Activated CD4-positive, alpha-beta memory T cell treated with anti-CD3 and anti-CD28 coated beads, Interleukin-2, amount 10 ng/mL, durations not matched to agents 7 days and 5 days (primary cell): ENCODE measurements around the gene OSTM1. TPM values are rescaled to one million over a fixed set of nuclear protein-coding genes. Genes with fewer than 3 reads are reported as not detected.

Experiments
- CTCF ChIA-PET: fragments of 350-600 bp; sonication (Branson Sonifier 250); formaldehyde crosslinking; loops from one replicate; lab custom pipeline; 2021; ENCODE audit warnings: antibody characterized with exemption, inconsistent platforms; lab: Charles Lee
- POLR2A ChIA-PET: fragments of 350-600 bp; sonication (Branson Sonifier 250); formaldehyde crosslinking; loops from one replicate; lab custom pipeline; 2021; ENCODE audit warnings: antibody characterized with exemption; lab: Charles Lee
- DNase-seq: peaks from one replicate; pipeline ENCODE4 v3.0.0-alpha.2; 2020
- H3K27ac Mint-ChIP-seq: one replicate; pipeline ENCODE4 v1.8.0; 2021; ENCODE audit warnings: mild to moderate bottlenecking, mixed read lengths
- H3K27me3 Mint-ChIP-seq: one replicate; pipeline ENCODE4 v1.8.0; 2021; ENCODE audit warnings: mixed read lengths
- H3K36me3 Mint-ChIP-seq: one replicate; pipeline ENCODE4 v1.8.0; 2021; ENCODE audit warnings: low read depth, mixed read lengths
- H3K4me1 Mint-ChIP-seq: one replicate; pipeline ENCODE4 v1.8.0; 2021; ENCODE audit warnings: mixed read lengths
- H3K4me3 Mint-ChIP-seq: one replicate; pipeline ENCODE4 v1.8.0; 2021; ENCODE audit warnings: mild to moderate bottlenecking, mixed read lengths
- H3K9me3 Mint-ChIP-seq: one replicate; pipeline ENCODE4 v1.8.0; 2021; ENCODE audit warnings: mixed read lengths
- total RNA-seq, 2 experiments: library from RNA; stranded (reverse); gene quantifications; one replicate each; pipeline ENCODE4 v1.2.3, GENCODE V29; 2021

OSTM1 gene, protein sequence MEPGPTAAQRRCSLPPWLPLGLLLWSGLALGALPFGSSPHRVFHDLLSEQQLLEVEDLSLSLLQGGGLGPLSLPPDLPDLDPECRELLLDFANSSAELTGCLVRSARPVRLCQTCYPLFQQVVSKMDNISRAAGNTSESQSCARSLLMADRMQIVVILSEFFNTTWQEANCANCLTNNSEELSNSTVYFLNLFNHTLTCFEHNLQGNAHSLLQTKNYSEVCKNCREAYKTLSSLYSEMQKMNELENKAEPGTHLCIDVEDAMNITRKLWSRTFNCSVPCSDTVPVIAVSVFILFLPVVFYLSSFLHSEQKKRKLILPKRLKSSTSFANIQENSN
- 10 to 100 TPM; 41.4 to 43.3 TPM for total RNA-seq

DNA sequence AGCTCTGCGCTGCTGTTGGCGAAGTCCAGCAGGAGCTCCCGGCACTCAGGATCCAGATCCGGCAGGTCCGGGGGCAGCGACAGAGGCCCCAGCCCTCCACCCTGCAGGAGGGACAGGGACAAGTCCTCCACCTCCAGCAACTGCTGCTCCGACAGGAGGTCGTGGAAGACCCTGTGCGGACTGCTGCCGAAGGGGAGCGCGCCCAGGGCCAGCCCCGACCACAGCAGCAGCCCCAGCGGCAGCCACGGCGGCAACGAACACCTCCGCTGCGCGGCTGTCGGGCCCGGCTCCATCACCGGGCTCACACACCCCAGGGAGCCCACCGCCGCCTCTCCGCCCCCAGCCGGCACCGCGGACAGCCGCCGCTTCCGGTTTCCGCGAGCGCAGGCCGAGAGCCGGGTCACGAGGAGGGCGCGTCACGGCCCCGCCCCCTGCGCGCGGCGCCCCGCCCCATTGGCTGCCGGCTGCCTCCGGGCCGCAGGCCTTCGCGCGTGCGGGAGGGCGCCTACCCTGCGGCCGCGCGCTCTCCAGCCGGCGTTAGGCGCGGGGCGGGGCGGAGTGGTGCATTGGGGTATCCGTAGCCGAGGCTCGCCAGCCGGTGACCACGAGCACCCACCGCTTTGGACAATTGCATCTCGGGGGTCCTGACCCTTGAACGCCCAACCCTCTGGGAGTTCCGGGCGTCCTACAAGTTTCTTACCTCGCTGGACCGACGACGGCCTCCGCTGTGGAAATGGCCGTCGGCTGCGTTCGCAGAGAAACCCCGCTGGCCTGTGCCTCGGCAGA lies at the start of gene OSTM1:
Gene OSTM1 (minus strand): TSS at position 383 of the 786 bp plus-strand sequence. CDS start 90 bp downstream, at position 293.
- Mint-ChIP-seq H3K27me3 (peaks cover 19% of the 10 kb centered on the region), H3K36me3 (no peaks in the 10 kb centered on the region), H3K27ac (peak within 1 kb of the TSS; percentile 66), H3K4me1 (peaks cover 27% of the 10 kb centered on the region), H3K4me3 (peak within 1 kb of the TSS; percentile 82), H3K9me3 (no peaks in the 10 kb centered on the region)
- CTCF ChIA-PET: interaction anchor here (1.0 kb wide), 1 partner anchor 25 kb away, joined by 3 read pairs; no protein-coding TSS in a partner anchor
- peak; percentile 95 for DNase-seq
- POLR2A ChIA-PET: interaction anchor here (0.8 to 1.1 kb wide), 4 partner anchors 11 to 23 kb away, joined by 3 to 4 read pairs (median 3); no protein-coding TSS in a partner anchor

DNA sequence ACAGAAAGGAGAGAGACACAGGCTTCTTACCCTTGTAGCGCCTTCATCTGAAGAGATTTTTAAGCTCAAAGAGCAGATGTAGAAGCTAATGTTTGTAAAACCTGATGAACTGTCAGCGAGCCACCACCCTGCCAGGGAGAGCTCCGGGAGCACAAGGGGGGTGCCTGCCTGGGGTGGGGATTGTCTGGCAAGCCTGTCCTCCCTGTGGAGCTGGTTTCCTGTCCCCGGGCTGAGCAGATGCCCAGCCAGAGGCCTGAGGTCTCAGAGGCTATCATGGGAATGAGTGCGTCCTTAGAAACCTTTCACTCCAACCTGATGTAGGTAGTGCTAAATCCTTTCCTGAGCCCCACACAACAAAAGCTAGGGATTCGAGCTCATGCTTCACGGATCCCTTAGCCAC lies 49.4 kb upstream of the OSTM1 start:
- peaks cover 85% of the 10 kb centered on the region for H3K27me3 Mint-ChIP-seq
- peaks cover 7% of the 10 kb centered on the region for H3K4me1 Mint-ChIP-seq
- no peak overlapping the region for H3K27ac Mint-ChIP-seq
- no peaks in the 10 kb centered on the region for H3K9me3 Mint-ChIP-seq
- H3K4me3 Mint-ChIP-seq: no peak overlapping the region
- peaks cover 4% of the 10 kb centered on the region for H3K36me3 Mint-ChIP-seq
- CTCF ChIA-PET: interaction anchor here (1.2 kb wide), 1 partner anchor 39 kb away, joined by 3 read pairs; no protein-coding TSS in a partner anchor
- POLR2A ChIA-PET: no interaction called here
- DNase-seq: no peak

DNA sequence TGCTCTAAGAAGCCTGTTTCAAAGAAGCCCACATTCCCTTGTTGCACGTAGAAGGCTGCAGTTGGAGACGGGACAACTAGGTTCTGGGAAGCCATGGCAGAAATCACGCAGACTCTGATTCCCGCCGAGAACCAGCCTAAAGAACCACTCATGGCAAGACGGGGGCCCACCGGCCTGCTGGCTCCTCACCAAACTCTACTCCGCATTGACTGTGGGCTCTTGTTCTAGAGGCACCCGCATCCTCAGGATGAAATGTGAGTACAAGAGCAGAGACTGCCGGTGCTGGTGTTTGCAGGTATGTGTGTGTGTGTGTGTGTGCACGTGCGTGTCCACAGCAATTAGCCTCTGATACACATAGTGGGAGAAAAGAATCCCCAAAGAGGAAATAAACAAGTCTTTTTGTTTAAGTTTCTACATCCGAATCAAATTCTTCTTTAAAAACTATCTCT lies 49.0 kb upstream of the OSTM1 start:
- Mint-ChIP-seq H3K4me1 (peaks cover 11% of the 10 kb centered on the region), H3K27me3 (peaks cover 85% of the 10 kb centered on the region), H3K4me3 (no peak overlapping the region), H3K36me3 (peaks cover 6% of the 10 kb centered on the region), H3K9me3 (no peaks in the 10 kb centered on the region), H3K27ac (no peak overlapping the region)
- DNase-seq: no peak
- CTCF ChIA-PET: interaction anchor here (1.2 kb wide), 1 partner anchor 40 kb away, joined by 3 read pairs; no protein-coding TSS in a partner anchor
- POLR2A ChIA-PET: no interaction called here

DNA sequence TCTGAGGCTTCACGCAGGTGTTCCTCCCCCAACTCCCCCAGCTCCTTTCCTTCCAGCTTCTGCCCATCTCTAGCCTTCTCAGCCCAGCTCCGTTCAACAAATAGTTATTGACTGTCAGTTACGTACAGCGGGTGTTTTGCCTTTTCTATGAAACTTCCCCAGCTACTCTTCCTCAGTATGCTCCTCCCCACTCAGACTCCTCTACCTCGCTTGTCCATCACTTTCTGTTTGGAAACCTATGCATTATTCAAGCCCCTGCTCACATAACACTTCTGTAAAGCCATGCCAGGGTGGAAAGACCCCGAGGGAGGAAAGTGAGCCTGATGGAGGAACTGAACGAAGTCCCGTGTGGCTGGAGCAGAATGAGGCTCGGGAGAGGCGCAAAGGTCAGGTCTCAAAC lies 47.1 kb upstream of the OSTM1 start:
- H3K27ac Mint-ChIP-seq: no peak overlapping the region
- H3K27me3 Mint-ChIP-seq: peaks cover 86% of the 10 kb centered on the region
- DNase-seq: no peak
- no peaks in the 10 kb centered on the region for H3K9me3 Mint-ChIP-seq
- peaks cover 6% of the 10 kb centered on the region for H3K36me3 Mint-ChIP-seq
- ChIA-PET CTCF (no interaction called here), POLR2A (interaction anchor here (0.6 kb wide), 1 partner anchor 583 kb away, joined by 3 read pairs; no protein-coding TSS in a partner anchor)
- H3K4me3 Mint-ChIP-seq: no peak overlapping the region
- H3K4me1 Mint-ChIP-seq: peaks cover 19% of the 10 kb centered on the region

DNA sequence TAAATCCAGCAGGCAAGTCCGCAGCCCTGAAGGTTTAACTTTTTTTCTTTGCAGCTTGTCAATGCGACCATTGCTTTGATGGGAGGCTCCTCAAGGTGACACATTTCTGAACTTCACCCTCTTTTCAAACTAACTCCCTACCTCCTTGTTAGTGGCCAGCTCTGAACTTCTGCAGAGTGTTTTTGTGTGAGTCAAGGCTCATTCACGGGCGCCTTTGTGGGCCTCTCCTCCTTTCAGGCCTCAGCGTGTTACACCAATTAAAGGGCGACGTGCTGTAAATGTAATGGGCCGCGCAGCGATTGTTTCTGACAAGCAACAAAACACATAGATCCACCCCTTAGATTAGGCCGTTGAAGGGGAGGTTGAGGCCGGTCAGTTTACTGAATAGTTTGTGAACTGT lies 45.8 kb upstream of the OSTM1 start:
- peaks cover 90% of the 10 kb centered on the region for H3K27me3 Mint-ChIP-seq
- H3K4me1 Mint-ChIP-seq: peaks cover 30% of the 10 kb centered on the region
- peaks cover 6% of the 10 kb centered on the region for H3K36me3 Mint-ChIP-seq
- ChIA-PET POLR2A (no interaction called here), CTCF (no interaction called here)
- H3K9me3 Mint-ChIP-seq: no peaks in the 10 kb centered on the region
- no peak overlapping the region for H3K4me3 Mint-ChIP-seq
- H3K27ac Mint-ChIP-seq: no peak overlapping the region
- no peak for DNase-seq

DNA sequence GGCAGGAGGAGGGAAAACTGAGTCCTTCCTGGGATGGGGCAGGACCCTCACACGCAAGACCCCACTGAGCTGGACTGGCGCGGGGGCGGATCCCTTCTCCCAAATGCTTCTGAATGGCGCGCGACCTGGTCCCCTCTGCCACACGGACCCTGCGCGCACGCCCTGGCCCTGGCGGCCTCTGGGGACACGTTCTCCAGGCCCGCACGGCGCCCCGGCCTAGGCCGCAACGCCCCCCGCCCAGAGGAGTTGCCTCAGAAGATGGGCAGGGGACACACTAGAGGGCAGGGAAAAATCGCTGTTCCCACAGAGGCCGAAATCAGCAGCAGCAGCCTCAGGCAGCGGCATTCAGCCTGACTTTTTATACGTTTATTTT lies 45.2 kb upstream of the OSTM1 start:
- Mint-ChIP-seq H3K4me1 (peaks cover 35% of the 10 kb centered on the region), H3K27me3 (peaks cover 90% of the 10 kb centered on the region)
- POLR2A ChIA-PET: no interaction called here

DNA sequence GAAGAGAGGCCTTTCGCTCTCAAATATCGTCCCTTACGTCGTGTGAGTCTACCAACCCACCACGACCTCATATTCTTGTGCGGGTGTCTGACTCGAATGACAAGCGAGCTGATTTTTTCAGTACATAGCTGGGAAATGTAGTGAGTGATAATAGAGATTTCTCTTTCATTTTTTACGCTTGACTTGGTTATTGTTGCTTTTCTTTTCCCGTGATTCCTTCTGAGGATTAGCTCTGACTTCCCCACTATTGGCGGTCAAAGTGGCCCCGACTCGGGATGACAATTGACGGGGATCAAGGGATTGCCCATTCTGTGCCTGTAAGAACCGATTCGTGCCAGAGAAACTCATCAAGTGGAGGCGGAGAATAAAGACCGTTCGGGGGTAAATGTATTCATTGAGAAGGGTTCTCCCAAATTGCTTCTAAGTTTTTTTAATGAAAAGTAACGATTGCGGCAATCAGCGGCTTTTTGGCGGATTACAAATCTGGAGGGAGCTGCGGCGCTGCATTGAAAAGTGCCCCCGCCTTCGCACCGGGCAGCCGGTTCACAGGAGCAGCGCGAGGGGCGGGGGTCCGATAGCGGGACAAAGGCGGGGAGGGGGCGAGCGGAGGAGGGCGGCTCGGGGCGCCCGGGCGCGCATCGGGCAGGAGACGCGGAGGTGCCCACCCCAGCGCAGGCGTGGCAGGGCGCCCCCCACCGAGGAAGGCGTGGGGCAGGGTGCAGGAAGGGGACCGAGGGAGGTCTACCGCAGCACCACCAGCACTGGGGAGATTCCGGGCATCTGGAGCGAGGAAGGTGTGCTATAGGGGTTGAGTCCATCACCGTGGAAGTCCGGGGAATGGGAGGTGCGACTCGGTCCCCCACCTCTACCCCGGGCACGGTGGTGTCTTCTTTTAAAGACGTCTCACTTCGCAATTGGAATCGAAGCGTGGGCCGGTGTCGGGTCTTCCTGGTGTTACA lies 44.5 kb upstream of the OSTM1 start:
- DNase-seq: no peak
- peaks cover 6% of the 10 kb centered on the region for H3K36me3 Mint-ChIP-seq
- H3K9me3 Mint-ChIP-seq: no peaks in the 10 kb centered on the region
- no peak overlapping the region for H3K27ac Mint-ChIP-seq
- peaks cover 89% of the 10 kb centered on the region for H3K27me3 Mint-ChIP-seq
- H3K4me1 Mint-ChIP-seq: peaks cover 42% of the 10 kb centered on the region
- ChIA-PET CTCF (interaction anchor here (0.6 to 0.9 kb wide), 2 partner anchors 373 to 400 kb away, joined by 4 to 5 read pairs; no protein-coding TSS in a partner anchor), POLR2A (no interaction called here)
- peak overlapping the region; percentile 78 for H3K4me3 Mint-ChIP-seq

More for the DNA sequence above, 45.2 kb upstream of the OSTM1 start:
- Mint-ChIP-seq H3K27ac (no peak overlapping the region), H3K36me3 (peaks cover 6% of the 10 kb centered on the region), H3K4me3 (no peak overlapping the region), H3K9me3 (no peaks in the 10 kb centered on the region)
- no peak for DNase-seq
- CTCF ChIA-PET: no interaction called here

DNA sequence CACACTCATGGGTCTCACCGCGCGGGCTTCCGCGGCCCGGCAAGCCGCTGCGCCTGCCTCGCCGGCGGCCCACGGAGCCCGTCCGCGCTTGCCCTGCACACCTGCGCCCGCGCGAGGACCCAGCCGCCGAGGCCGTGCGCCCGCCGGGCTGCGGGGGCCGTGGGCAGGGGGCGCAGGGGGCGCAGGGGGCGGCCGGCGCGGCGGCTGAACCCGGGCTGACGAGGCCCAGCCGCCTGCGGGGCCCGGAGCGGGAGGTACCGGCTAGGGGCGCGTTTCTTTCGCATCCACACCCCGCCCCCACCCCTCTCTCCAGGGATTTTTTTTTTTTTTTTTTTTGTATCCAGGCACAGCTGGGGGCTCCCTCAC lies 43.8 kb upstream of the OSTM1 start:
- ChIA-PET POLR2A (no interaction called here), CTCF (interaction anchor here (0.6 to 0.9 kb wide), 2 partner anchors 374 to 401 kb away, joined by 4 to 5 read pairs; no protein-coding TSS in a partner anchor)
- H3K27ac Mint-ChIP-seq: no peak overlapping the region
- H3K36me3 Mint-ChIP-seq: peaks cover 6% of the 10 kb centered on the region
- no peaks in the 10 kb centered on the region for H3K9me3 Mint-ChIP-seq
- H3K4me3 Mint-ChIP-seq: peak overlapping the region; percentile 78
- H3K27me3 Mint-ChIP-seq: peaks cover 89% of the 10 kb centered on the region
- peaks cover 48% of the 10 kb centered on the region for H3K4me1 Mint-ChIP-seq
- DNase-seq: no peak

DNA sequence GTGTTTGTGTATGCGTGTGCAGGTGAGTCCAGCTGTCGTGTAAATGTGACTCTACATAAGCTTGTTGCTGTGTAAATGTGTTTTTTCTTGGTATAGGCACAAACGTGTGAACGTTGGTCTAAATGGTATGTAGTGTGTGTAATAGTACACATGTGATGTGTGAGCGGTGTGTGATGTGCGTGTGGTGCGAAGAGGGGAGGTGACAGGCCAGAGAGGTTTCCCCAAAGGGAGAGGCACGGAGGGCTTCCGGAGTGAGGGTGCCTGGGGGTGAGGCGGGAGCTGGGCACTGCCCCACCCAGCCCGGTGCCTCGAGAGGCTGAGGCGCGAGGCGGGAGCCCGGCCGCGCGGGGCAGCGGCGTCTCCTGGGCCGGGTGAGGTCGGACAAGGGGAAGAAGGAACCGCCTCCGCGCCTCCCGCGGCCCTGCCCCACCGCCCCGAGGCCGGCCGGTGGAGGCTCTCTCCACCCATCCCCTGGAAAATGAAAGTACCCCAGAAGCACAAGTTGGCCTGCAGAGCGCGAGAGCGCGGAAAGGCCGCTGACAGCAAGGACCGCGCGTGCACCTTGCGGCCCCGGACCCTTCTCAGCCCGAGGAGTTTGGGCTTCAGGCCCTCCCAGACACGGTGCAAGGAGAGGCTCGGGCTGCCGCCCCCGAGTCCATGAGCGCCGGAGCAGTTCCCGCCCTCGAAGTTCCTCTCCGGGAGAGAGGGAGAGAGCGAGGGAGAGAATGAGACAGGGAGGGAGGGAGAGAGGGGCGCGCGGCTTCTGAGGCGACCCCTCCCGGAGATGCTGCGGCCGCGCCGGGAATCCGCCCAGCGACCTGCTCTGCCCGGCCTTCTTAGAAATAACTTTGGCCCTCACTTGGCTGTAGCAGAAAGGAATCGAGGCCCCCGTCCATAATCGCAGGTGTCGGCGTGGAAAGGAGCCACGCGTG lies 43.2 kb upstream of the OSTM1 start:
- no peaks in the 10 kb centered on the region for H3K9me3 Mint-ChIP-seq
- peak; percentile 31 for DNase-seq
- H3K27ac Mint-ChIP-seq: no peak overlapping the region
- peaks cover 89% of the 10 kb centered on the region for H3K27me3 Mint-ChIP-seq
- peaks cover 6% of the 10 kb centered on the region for H3K36me3 Mint-ChIP-seq
- POLR2A ChIA-PET: interaction anchor here (0.9 kb wide), 1 partner anchor 375 kb away, joined by 3 read pairs; no protein-coding TSS in a partner anchor
- H3K4me3 Mint-ChIP-seq: peak overlapping the region; percentile 74
- H3K4me1 Mint-ChIP-seq: peaks cover 49% of the 10 kb centered on the region
- CTCF ChIA-PET: no interaction called here

DNA sequence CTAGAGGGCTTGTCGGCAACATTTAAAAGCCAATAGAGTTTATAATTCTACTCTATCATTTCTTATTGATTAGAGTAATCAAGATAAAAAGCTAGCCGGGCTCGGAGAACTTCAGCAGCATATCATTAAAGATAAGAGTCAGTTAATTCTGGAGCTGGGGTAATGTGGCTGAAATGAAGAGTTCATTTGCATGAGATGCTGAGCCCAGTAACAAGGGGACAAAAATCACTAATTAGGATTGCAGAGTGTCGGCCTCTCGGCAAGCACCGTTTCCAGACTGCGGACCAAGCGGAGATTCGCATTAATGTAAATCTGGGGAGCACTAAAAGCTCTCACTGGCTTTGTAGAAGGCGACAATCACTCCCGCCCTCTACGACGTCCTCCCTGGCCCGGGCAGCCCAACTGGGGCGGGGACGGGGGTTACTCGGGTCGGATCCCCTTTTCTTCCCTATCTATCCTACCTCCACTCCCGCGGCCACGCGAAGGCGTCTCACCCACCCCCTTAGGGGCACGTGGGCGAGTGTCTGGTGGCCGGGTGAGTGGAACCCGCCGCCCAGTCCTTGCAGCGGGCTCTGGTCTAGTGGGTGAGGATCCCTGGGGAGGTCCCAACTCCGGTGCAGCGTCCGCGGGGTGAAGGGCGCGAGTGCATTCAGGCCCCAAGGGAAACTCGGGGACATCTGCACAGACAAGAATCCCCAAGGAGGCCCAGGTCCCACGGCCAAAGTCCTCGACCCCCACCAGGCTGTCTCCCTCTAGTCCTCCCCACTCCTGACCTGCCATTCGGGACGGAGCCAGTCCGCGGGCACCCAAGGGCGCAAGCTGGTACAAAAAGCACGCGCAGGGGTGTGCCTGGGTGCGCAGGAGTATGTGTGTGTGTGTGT lies 42.2 kb upstream of the OSTM1 start:
- Mint-ChIP-seq H3K9me3 (no peaks in the 10 kb centered on the region), H3K27ac (no peak overlapping the region), H3K4me3 (peak overlapping the region; percentile 74), H3K27me3 (peaks cover 89% of the 10 kb centered on the region), H3K4me1 (peaks cover 49% of the 10 kb centered on the region), H3K36me3 (peaks cover 6% of the 10 kb centered on the region)
- ChIA-PET POLR2A (interaction anchor here (0.9 kb wide), 1 partner anchor 376 kb away, joined by 3 read pairs; no protein-coding TSS in a partner anchor), CTCF (no interaction called here)
- DNase-seq: no peak
